ENCODE results near the gene PIK3CA. TPM values are rescaled to one million over a fixed set of nuclear protein-coding genes. Genes with fewer than 3 reads are reported as not detected.

The PIK3CA gene
- total RNA-seq, 4 donors from 2014 or later: 12.6 to 65.2 (median 36.3) TPM

- TF ChIP-seq CTCF (IDR thresholded peaks at IDR 0.05): no peak
- TF ChIP-seq POLR2A (IDR thresholded peaks at IDR 0.05): no peak
- intact Hi-C loops (cut with DNase I; ENCODE audit: low total_unique reads): no loop called here
- Histone ChIP-seq H3K4me3 (no peak overlapping the region), H3K36me3 (no peaks in the 10 kb centered on the region), H3K27me3 (no peaks in the 10 kb centered on the region), H3K27ac (no peak overlapping the region), H3K9me3 (no peaks in the 10 kb centered on the region), H3K4me1 (no peaks in the 10 kb centered on the region)
- no peak for DNase-seq
Measured at GRCh38 chr3:179263134-179263533, 115.0 kb downstream of the PIK3CA start.

GRCh38 chr3:179264449-179264848 is 116.3 kb downstream of the PIK3CA start:
- no peaks in the 10 kb centered on the region for H3K36me3 ChIP-seq
- no peaks in the 10 kb centered on the region for H3K4me1 ChIP-seq
- no peak overlapping the region for H3K4me3 ChIP-seq
- no peak overlapping the region for H3K27ac ChIP-seq
- H3K27me3 ChIP-seq: no peaks in the 10 kb centered on the region
- no peak for DNase-seq
- TF ChIP-seq POLR2A (IDR thresholded peaks at IDR 0.05): no peak
- TF ChIP-seq CTCF (IDR thresholded peaks at IDR 0.05): no peak
- intact Hi-C loops (cut with DNase I; ENCODE audit: low total_unique reads): no loop called here
- H3K9me3 ChIP-seq: no peaks in the 10 kb centered on the region

DNA sequence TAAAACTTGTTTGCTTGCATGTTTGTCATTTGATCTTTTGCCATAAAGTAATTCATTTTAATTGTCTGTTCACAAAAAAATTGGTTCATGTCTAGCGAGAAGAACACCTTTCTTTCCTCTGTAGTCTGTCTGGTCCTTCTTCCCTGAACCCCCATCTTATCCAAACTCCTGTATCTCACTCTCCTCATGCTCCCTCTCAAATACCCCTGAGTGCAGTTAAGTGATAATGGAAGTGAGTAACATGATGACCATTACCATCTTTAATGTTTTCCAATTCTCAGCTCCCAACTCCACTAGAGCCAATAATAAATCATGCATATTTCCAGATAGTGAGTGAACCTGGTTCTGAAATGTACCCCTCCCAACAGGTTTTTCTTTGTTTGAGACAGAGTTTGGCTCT is 116.9 kb downstream of the PIK3CA start:
- H3K9me3 ChIP-seq: no peaks in the 10 kb centered on the region
- no peak overlapping the region for H3K27ac ChIP-seq
- no peak overlapping the region for H3K4me3 ChIP-seq
- no peaks in the 10 kb centered on the region for H3K4me1 ChIP-seq
- no peak for DNase-seq
- TF ChIP-seq POLR2A (IDR thresholded peaks at IDR 0.05): no peak
- no peak for TF ChIP-seq CTCF (IDR thresholded peaks at IDR 0.05)
- no peaks in the 10 kb centered on the region for H3K36me3 ChIP-seq
- no peaks in the 10 kb centered on the region for H3K27me3 ChIP-seq
- intact Hi-C loops (cut with DNase I; ENCODE audit: low total_unique reads): no loop called here

DNA sequence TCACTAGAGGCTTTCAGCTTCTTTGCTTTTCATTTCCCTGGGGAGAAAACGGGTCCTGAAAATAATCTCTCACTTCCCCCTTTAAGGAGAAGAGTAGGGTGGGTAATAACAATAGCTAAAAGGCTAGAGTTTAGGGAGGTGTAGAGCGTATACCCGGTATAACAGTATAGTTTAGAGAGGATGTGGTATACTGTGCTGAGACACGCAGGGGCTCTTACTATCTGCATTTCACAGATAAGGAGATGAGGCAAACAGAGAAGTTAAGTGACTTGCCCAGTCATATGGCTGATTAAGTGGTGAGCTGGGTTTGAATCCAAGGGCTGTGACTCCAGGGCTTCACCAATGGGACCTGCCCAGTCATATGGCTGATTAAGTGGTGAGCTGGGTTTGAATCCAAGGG is 117.7 kb downstream of the PIK3CA start:
- intact Hi-C loops (cut with DNase I; ENCODE audit: low total_unique reads): no loop called here
- H3K36me3 ChIP-seq: no peaks in the 10 kb centered on the region
- DNase-seq: no peak
- H3K9me3 ChIP-seq: no peaks in the 10 kb centered on the region
- no peaks in the 10 kb centered on the region for H3K27me3 ChIP-seq
- H3K4me1 ChIP-seq: no peaks in the 10 kb centered on the region
- H3K27ac ChIP-seq: no peak overlapping the region
- H3K4me3 ChIP-seq: no peak overlapping the region
- TF ChIP-seq CTCF (IDR thresholded peaks at IDR 0.05) (no peak), POLR2A (IDR thresholded peaks at IDR 0.05) (no peak)

- no peaks in the 10 kb centered on the region for H3K9me3 ChIP-seq
- TF ChIP-seq POLR2A (IDR thresholded peaks at IDR 0.05) (no peak), CTCF (IDR thresholded peaks at IDR 0.05) (no peak)
- H3K4me3 ChIP-seq: no peak overlapping the region
- H3K4me1 ChIP-seq: no peaks in the 10 kb centered on the region
- H3K27me3 ChIP-seq: no peaks in the 10 kb centered on the region
- DNase-seq: peak in 1 of 2 donors; percentile 52
- intact Hi-C loops (cut with DNase I; ENCODE audit: low total_unique reads): no loop called here
- H3K36me3 ChIP-seq: no peaks in the 10 kb centered on the region
- H3K27ac ChIP-seq: no peak overlapping the region
Measured at GRCh38 chr3:179266701-179267211, 118.6 kb downstream of the PIK3CA start.

Measured in uterus (tissue), 4 donors.